ENCODE measurements around the gene UGP2.
"Not testable (repeated sequence)": the region's sequence is repeated elsewhere in the genome, so short reads cannot be mapped to it uniquely, and the experiment has no call there.

Gene UGP2

DNA sequence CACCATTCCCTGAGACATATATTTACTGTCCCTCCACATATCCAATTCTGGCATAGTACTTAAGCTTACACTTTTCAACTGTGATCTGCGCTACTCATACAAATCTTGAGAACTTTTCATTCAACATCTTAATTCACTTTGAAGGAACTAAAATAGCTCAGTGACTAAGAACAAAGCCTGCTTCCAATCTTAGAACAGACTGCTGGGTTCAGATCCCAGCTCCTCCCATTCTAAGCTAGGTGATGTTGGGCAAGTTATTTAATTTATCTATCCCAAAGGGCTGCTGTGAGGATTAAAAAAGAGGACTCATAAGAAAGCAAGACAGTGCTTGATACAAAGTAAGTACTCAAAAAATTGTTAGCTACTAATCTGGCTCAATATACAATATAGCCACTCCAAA, 57.9 kb downstream of the UGP2 start:
- DNase-seq, result no peak

- no peak for DNase-seq
Measured at GRCh38 chr2:63902149-63902548, 60.5 kb downstream of the UGP2 start.

- no peak for DNase-seq
Measured at GRCh38 chr2:63903003-63903402, 61.3 kb downstream of the UGP2 start.

DNA sequence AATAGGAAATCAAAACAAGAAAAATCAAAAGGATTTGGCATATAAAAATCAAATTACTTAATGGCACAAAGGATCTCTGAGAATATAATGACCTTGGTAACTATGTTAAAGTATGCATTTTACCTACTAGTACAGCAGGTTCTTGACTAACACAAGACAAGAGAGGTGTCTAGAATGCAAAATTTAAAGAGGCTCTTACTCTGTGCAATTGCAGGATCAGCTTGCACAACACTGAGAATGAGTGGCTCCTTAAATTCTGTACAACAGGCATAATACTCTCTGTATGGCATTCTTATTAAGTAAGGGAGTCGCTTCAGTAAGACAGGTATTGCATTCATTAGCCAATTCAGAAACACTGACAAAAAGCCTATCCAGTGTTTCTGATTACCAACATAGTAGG, 72.6 kb downstream of the UGP2 start:
- no peak for DNase-seq

- no peak for DNase-seq
Measured at GRCh38 chr2:63926815-63927214, 85.1 kb downstream of the UGP2 start.

- DNase-seq, result not testable (repeated sequence)
Measured at GRCh38 chr2:63932104-63932503, 90.4 kb downstream of the UGP2 start.
